Activated T-cell treated with anti-CD3 and anti-CD28 coated beads, Interleukin-2, amount 50 U/mL, for 24 hours (primary cell): ENCODE results near the gene SEMA3G.
A peak's percentile ranks its signal among the peaks of the same experiment; 100 is the strongest.

ENCODE experiments used
- DNase-seq: peaks from one replicate; pipeline ENCODE4 v3.0.0-alpha.2; 2020
- H3K27ac Mint-ChIP-seq: 2 replicates; pipeline ENCODE4 v1.8.0; 2020; ENCODE audit warnings: mild to moderate bottlenecking, mixed read lengths
- H3K27me3 Mint-ChIP-seq: 2 replicates; pipeline ENCODE4 v1.8.0; 2020; ENCODE audit warnings: mixed read lengths
- H3K36me3 Mint-ChIP-seq: 2 replicates; pipeline ENCODE4 v1.8.0; 2020; ENCODE audit warnings: low read depth, mixed read lengths
- H3K4me1 Mint-ChIP-seq: 2 replicates; pipeline ENCODE4 v1.8.0; 2020; ENCODE audit warnings: low read depth, mixed read lengths
- H3K4me3 Mint-ChIP-seq: 2 replicates; pipeline ENCODE4 v1.8.0; 2020; ENCODE audit warnings: mild to moderate bottlenecking, moderate library complexity, mixed read lengths
- H3K9me3 Mint-ChIP-seq: 2 replicates; pipeline ENCODE4 v1.8.0; 2020; ENCODE audit warnings: mixed read lengths

Gene SEMA3G

GRCh38 chr3:52396011-52396906, 48.6 kb downstream of the SEMA3G start:
- H3K27ac Mint-ChIP-seq: peak overlapping the region; percentile 40
- H3K36me3 Mint-ChIP-seq: peaks cover 52% of the 10 kb centered on the region
- H3K9me3 Mint-ChIP-seq: no peaks in the 10 kb centered on the region
- H3K4me1 Mint-ChIP-seq: no peaks in the 10 kb centered on the region
- no peak overlapping the region for H3K4me3 Mint-ChIP-seq
- no peaks in the 10 kb centered on the region for H3K27me3 Mint-ChIP-seq
- no peak for DNase-seq

- H3K27me3 Mint-ChIP-seq: no peaks in the 10 kb centered on the region
- H3K27ac Mint-ChIP-seq: no peak overlapping the region
- no peak for DNase-seq
- H3K36me3 Mint-ChIP-seq: peaks cover 46% of the 10 kb centered on the region
- no peaks in the 10 kb centered on the region for H3K4me1 Mint-ChIP-seq
- no peaks in the 10 kb centered on the region for H3K9me3 Mint-ChIP-seq
- no peak overlapping the region for H3K4me3 Mint-ChIP-seq
Measured at GRCh38 chr3:52395503-52395865, 49.4 kb downstream of the SEMA3G start.

GRCh38 chr3:52394751-52395502, 50.0 kb downstream of the SEMA3G start:
- H3K9me3 Mint-ChIP-seq: no peaks in the 10 kb centered on the region
- peak overlapping the region; percentile 26 for H3K27ac Mint-ChIP-seq
- no peaks in the 10 kb centered on the region for H3K27me3 Mint-ChIP-seq
- H3K4me3 Mint-ChIP-seq: no peak overlapping the region
- no peak for DNase-seq
- peaks cover 43% of the 10 kb centered on the region for H3K36me3 Mint-ChIP-seq
- no peaks in the 10 kb centered on the region for H3K4me1 Mint-ChIP-seq

GRCh38 chr3:52393959-52394670, 50.8 kb downstream of the SEMA3G start:
- Mint-ChIP-seq H3K36me3 (peaks cover 36% of the 10 kb centered on the region), H3K9me3 (no peaks in the 10 kb centered on the region), H3K27ac (peak overlapping the region; percentile 26), H3K27me3 (no peaks in the 10 kb centered on the region), H3K4me3 (no peak overlapping the region), H3K4me1 (no peaks in the 10 kb centered on the region)
- DNase-seq: no peak

- H3K9me3 Mint-ChIP-seq: no peaks in the 10 kb centered on the region
- no peak overlapping the region for H3K4me3 Mint-ChIP-seq
- no peak overlapping the region for H3K27ac Mint-ChIP-seq
- no peaks in the 10 kb centered on the region for H3K27me3 Mint-ChIP-seq
- H3K36me3 Mint-ChIP-seq: peaks cover 33% of the 10 kb centered on the region
- no peaks in the 10 kb centered on the region for H3K4me1 Mint-ChIP-seq
- no peak for DNase-seq
Measured at GRCh38 chr3:52393131-52393807, 51.6 kb downstream of the SEMA3G start.

- H3K36me3 Mint-ChIP-seq: peaks cover 30% of the 10 kb centered on the region
- no peak for DNase-seq
- no peak overlapping the region for H3K27ac Mint-ChIP-seq
- no peaks in the 10 kb centered on the region for H3K27me3 Mint-ChIP-seq
- H3K4me1 Mint-ChIP-seq: no peaks in the 10 kb centered on the region
- H3K4me3 Mint-ChIP-seq: no peak overlapping the region
- H3K9me3 Mint-ChIP-seq: no peaks in the 10 kb centered on the region
Measured at GRCh38 chr3:52392216-52392930, 52.5 kb downstream of the SEMA3G start.

- no peaks in the 10 kb centered on the region for H3K9me3 Mint-ChIP-seq
- no peaks in the 10 kb centered on the region for H3K27me3 Mint-ChIP-seq
- no peaks in the 10 kb centered on the region for H3K4me1 Mint-ChIP-seq
- H3K36me3 Mint-ChIP-seq: peaks cover 30% of the 10 kb centered on the region
- no peak for DNase-seq
- no peak overlapping the region for H3K4me3 Mint-ChIP-seq
- H3K27ac Mint-ChIP-seq: peak overlapping the region; percentile 14
Measured at GRCh38 chr3:52391096-52391495, 53.8 kb downstream of the SEMA3G start.

- no peak overlapping the region for H3K27ac Mint-ChIP-seq
- DNase-seq: no peak
Measured at GRCh38 chr3:52388933-52389332, 56.0 kb downstream of the SEMA3G start.

GRCh38 chr3:52388348-52388821, 56.5 kb downstream of the SEMA3G start:
- H3K27me3 Mint-ChIP-seq: no peaks in the 10 kb centered on the region
- no peaks in the 10 kb centered on the region for H3K4me1 Mint-ChIP-seq

More at GRCh38 chr3:52388933-52389332, 56.0 kb downstream of the SEMA3G start:
- Mint-ChIP-seq H3K4me1 (no peaks in the 10 kb centered on the region), H3K36me3 (peaks cover 30% of the 10 kb centered on the region), H3K27me3 (no peaks in the 10 kb centered on the region), H3K9me3 (no peaks in the 10 kb centered on the region), H3K4me3 (no peak overlapping the region)

GRCh38 chr3:52387481-52387880, 57.4 kb downstream of the SEMA3G start:
- no peaks in the 10 kb centered on the region for H3K27me3 Mint-ChIP-seq
- no peaks in the 10 kb centered on the region for H3K4me1 Mint-ChIP-seq
- no peak for DNase-seq
- no peak overlapping the region for H3K4me3 Mint-ChIP-seq
- no peak overlapping the region for H3K27ac Mint-ChIP-seq
- H3K9me3 Mint-ChIP-seq: no peaks in the 10 kb centered on the region
- H3K36me3 Mint-ChIP-seq: peaks cover 22% of the 10 kb centered on the region

More at GRCh38 chr3:52388348-52388821, 56.5 kb downstream of the SEMA3G start:
- H3K27ac Mint-ChIP-seq: no peak overlapping the region
- H3K36me3 Mint-ChIP-seq: peaks cover 29% of the 10 kb centered on the region
- no peak for DNase-seq
- no peak overlapping the region for H3K4me3 Mint-ChIP-seq
- H3K9me3 Mint-ChIP-seq: no peaks in the 10 kb centered on the region

- Mint-ChIP-seq H3K36me3 (peaks cover 6% of the 10 kb centered on the region), H3K4me1 (no peaks in the 10 kb centered on the region), H3K27ac (no peak overlapping the region), H3K4me3 (no peak overlapping the region), H3K27me3 (no peaks in the 10 kb centered on the region), H3K9me3 (no peaks in the 10 kb centered on the region)
- no peak for DNase-seq
Measured at GRCh38 chr3:52385157-52385556, 59.7 kb downstream of the SEMA3G start.

GRCh38 chr3:52384019-52384761, 60.7 kb downstream of the SEMA3G start:
- Mint-ChIP-seq H3K4me1 (no peaks in the 10 kb centered on the region), H3K27ac (no peak overlapping the region), H3K36me3 (peaks cover 6% of the 10 kb centered on the region), H3K27me3 (no peaks in the 10 kb centered on the region), H3K9me3 (no peaks in the 10 kb centered on the region), H3K4me3 (no peak overlapping the region)
- DNase-seq: no peak

- Mint-ChIP-seq H3K9me3 (no peaks in the 10 kb centered on the region), H3K27me3 (no peaks in the 10 kb centered on the region), H3K4me3 (no peak overlapping the region), H3K36me3 (peaks cover 2% of the 10 kb centered on the region), H3K27ac (no peak overlapping the region), H3K4me1 (no peaks in the 10 kb centered on the region)
- DNase-seq: no peak
Measured at GRCh38 chr3:52383446-52383845, 61.5 kb downstream of the SEMA3G start.
